Germinal center (tissue), 1 donor: ENCODE measurements around the gene LFNG.

Source experiments
- DNase-seq: peaks from one replicate; pipeline ENCODE4 v3.0.0; 2012; ENCODE audit warnings: mixed read lengths, low spot score

The LFNG gene

GRCh38 chr7:2503056-2503941 is 16.3 kb upstream of the LFNG start:
- DNase-seq = no peak

- DNase-seq = no peak
These were observed 15.3 kb upstream of the LFNG start for GRCh38 chr7:2504128-2504888.

GRCh38 chr7:2504889-2505375 is 14.6 kb upstream of the LFNG start:
- DNase-seq = no peak

- DNase-seq = no peak
These were observed 14.2 kb upstream of the LFNG start for GRCh38 chr7:2505401-2505800.

- DNase-seq = no peak
These were observed 12.2 kb upstream of the LFNG start for GRCh38 chr7:2507208-2507916.

- DNase-seq = no peak
These were observed 11.7 kb upstream of the LFNG start for GRCh38 chr7:2507917-2508306.

- peak; percentile 83 for DNase-seq
These were observed 11.0 kb upstream of the LFNG start for GRCh38 chr7:2508327-2509215.

GRCh38 chr7:2509298-2509906 is 10.2 kb upstream of the LFNG start:
- DNase-seq = no peak

- DNase-seq = no peak
These were observed 9.3 kb upstream of the LFNG start for GRCh38 chr7:2510130-2510776.

GRCh38 chr7:2510909-2511768 is 8.4 kb upstream of the LFNG start:
- peak; percentile 83 for DNase-seq

- DNase-seq = no peak
These were observed 7.8 kb upstream of the LFNG start for GRCh38 chr7:2511769-2512168.

- no peak for DNase-seq
These were observed 7.4 kb upstream of the LFNG start for GRCh38 chr7:2512179-2512661.

GRCh38 chr7:2512713-2513112 is 6.9 kb upstream of the LFNG start:
- no peak for DNase-seq

GRCh38 chr7:2513702-2514101 is 5.9 kb upstream of the LFNG start:
- DNase-seq = no peak

GRCh38 chr7:2514473-2515423 is 4.8 kb upstream of the LFNG start:
- no peak for DNase-seq

GRCh38 chr7:2515424-2516193 is 4.0 kb upstream of the LFNG start:
- DNase-seq = no peak

- no peak for DNase-seq
These were observed 3.4 kb upstream of the LFNG start for GRCh38 chr7:2516194-2516555.
